ENCODE data around the gene HPCAL1.

HPCAL1 gene

GRCh38 chr2:10424051-10424450 is 121.3 kb downstream of the HPCAL1 start:
- WGBS (ENCODE audit: insufficient coverage) = 95% methylated on average over 8 of the region's 11 CpGs
- CTCF ChIA-PET = interaction anchor here (0.8 to 2.3 kb wide), 4 partner anchors 10 to 352 kb away, joined by 3 to 9 read pairs (median 4); no protein-coding TSS in a partner anchor

GRCh38 chr2:10424916-10425505 is 122.3 kb downstream of the HPCAL1 start:
- ChIA-PET POLR2A (no interaction called here), CTCF (interaction anchor here (0.8 to 2.0 kb wide), 4 partner anchors 9 to 353 kb away, joined by 3 to 8 read pairs (median 4); no protein-coding TSS in a partner anchor)
- Histone ChIP-seq H3K36me3 (ENCODE audit: control insufficient read depth in 4 of 4, insufficient read depth in 4 of 4, low read length in 3 of 4) (peaks cover 8 to 76% (median 38%) of the 10 kb centered on the region in 4 experiments), H3K27ac (ENCODE audit: insufficient read depth in 1 of 2, low read depth in 1 of 2, low read length in 2 of 2, poor library complexity in 1 of 2, severe bottlenecking in 2 of 2) (no peak overlapping the region), H3K4me3 (ENCODE audit: control insufficient read depth in 1 of 7, extremely low read depth in 1 of 7, insufficient read depth in 4 of 7, low read depth in 2 of 7, low read length in 6 of 7) (no peak overlapping the region), H3K27me3 (replicated peaks in 2 of 5; ENCODE audit: control insufficient read depth in 4 of 5, insufficient read depth in 5 of 5, low read length in 4 of 5) (no peaks in the 10 kb centered on the region), H3K4me1 (ENCODE audit: control extremely low read depth in 1 of 4, control insufficient read depth in 4 of 4, insufficient read depth in 4 of 4, low read length in 3 of 4) (no peaks in the 10 kb centered on the region), H3K9me3 (ENCODE audit: control extremely low read depth in 1 of 5, control insufficient read depth in 4 of 5, insufficient read depth in 2 of 5, low read depth in 1 of 5, low read length in 4 of 5) (no peaks in the 10 kb centered on the region)
- DNase-seq = no peak
- whole genome bisulfite sequencing (ENCODE audit: insufficient coverage) = 98% methylated on average over 7 of the region's 8 CpGs

More at GRCh38 chr2:10424051-10424450, 121.3 kb downstream of the HPCAL1 start:
- no peak overlapping the region for H3K27ac ChIP-seq (ENCODE audit: insufficient read depth in 1 of 2, low read depth in 1 of 2, low read length in 2 of 2, poor library complexity in 1 of 2, severe bottlenecking in 2 of 2)
- no peaks in the 10 kb centered on the region for H3K4me1 ChIP-seq (ENCODE audit: control extremely low read depth in 1 of 4, control insufficient read depth in 4 of 4, insufficient read depth in 4 of 4, low read length in 3 of 4)
- no peak overlapping the region for H3K4me3 ChIP-seq (ENCODE audit: control insufficient read depth in 1 of 7, extremely low read depth in 1 of 7, insufficient read depth in 4 of 7, low read depth in 2 of 7, low read length in 6 of 7)
- H3K9me3 ChIP-seq (ENCODE audit: control extremely low read depth in 1 of 5, control insufficient read depth in 4 of 5, insufficient read depth in 2 of 5, low read depth in 1 of 5, low read length in 4 of 5) = no peaks in the 10 kb centered on the region
- DNase-seq = no peak
- POLR2A ChIA-PET = no interaction called here
- peaks cover 8 to 83% (median 38%) of the 10 kb centered on the region in 4 experiments for H3K36me3 ChIP-seq (ENCODE audit: control insufficient read depth in 4 of 4, insufficient read depth in 4 of 4, low read length in 3 of 4)
- no peaks in the 10 kb centered on the region for H3K27me3 ChIP-seq (replicated peaks in 2 of 5; ENCODE audit: control insufficient read depth in 4 of 5, insufficient read depth in 5 of 5, low read length in 4 of 5)

- Histone ChIP-seq H3K27ac (ENCODE audit: insufficient read depth in 1 of 2, low read depth in 1 of 2, low read length in 2 of 2, poor library complexity in 1 of 2, severe bottlenecking in 2 of 2) (no peak overlapping the region), H3K4me3 (ENCODE audit: control insufficient read depth in 1 of 7, extremely low read depth in 1 of 7, insufficient read depth in 4 of 7, low read depth in 2 of 7, low read length in 6 of 7) (no peak overlapping the region), H3K9me3 (ENCODE audit: control extremely low read depth in 1 of 5, control insufficient read depth in 4 of 5, insufficient read depth in 2 of 5, low read depth in 1 of 5, low read length in 4 of 5) (no peaks in the 10 kb centered on the region), H3K36me3 (ENCODE audit: control insufficient read depth in 4 of 4, insufficient read depth in 4 of 4, low read length in 3 of 4) (peaks cover 8 to 70% (median 37%) of the 10 kb centered on the region in 4 experiments), H3K4me1 (ENCODE audit: control extremely low read depth in 1 of 4, control insufficient read depth in 4 of 4, insufficient read depth in 4 of 4, low read length in 3 of 4) (no peaks in the 10 kb centered on the region), H3K27me3 (replicated peaks in 2 of 5; ENCODE audit: control insufficient read depth in 4 of 5, insufficient read depth in 5 of 5, low read length in 4 of 5) (no peaks in the 10 kb centered on the region)
- ChIA-PET POLR2A (interaction anchor here (0.7 kb wide), 1 partner anchor 9 kb away, joined by 5 read pairs; no protein-coding TSS in a partner anchor), CTCF (interaction anchor here (1.4 to 2.0 kb wide), 2 partner anchors 9 to 16 kb away, joined by 7 to 8 read pairs; no protein-coding TSS in a partner anchor)
- 73% methylated on average over 6 of the region's 10 CpGs for whole genome bisulfite sequencing (ENCODE audit: insufficient coverage)
- peak in 2 of 3 donors; percentile 27 to 38 for DNase-seq
These were observed 123.0 kb downstream of the HPCAL1 start for GRCh38 chr2:10425699-10426098.

- Histone ChIP-seq H3K4me1 (ENCODE audit: control extremely low read depth in 1 of 4, control insufficient read depth in 4 of 4, insufficient read depth in 4 of 4, low read length in 3 of 4) (peaks cover 0 to 4% (median 1%) of the 10 kb centered on the region in 4 experiments), H3K27ac (ENCODE audit: insufficient read depth in 1 of 2, low read depth in 1 of 2, low read length in 2 of 2, poor library complexity in 1 of 2, severe bottlenecking in 2 of 2) (no peak overlapping the region), H3K27me3 (replicated peaks in 2 of 5; ENCODE audit: control insufficient read depth in 4 of 5, insufficient read depth in 5 of 5, low read length in 4 of 5) (peaks cover 0 to 8% (median 0%) of the 10 kb centered on the region in 5 experiments), H3K9me3 (ENCODE audit: control extremely low read depth in 1 of 5, control insufficient read depth in 4 of 5, insufficient read depth in 2 of 5, low read depth in 1 of 5, low read length in 4 of 5) (no peaks in the 10 kb centered on the region), H3K4me3 (ENCODE audit: control insufficient read depth in 1 of 7, extremely low read depth in 1 of 7, insufficient read depth in 4 of 7, low read depth in 2 of 7, low read length in 6 of 7) (no peak overlapping the region), H3K36me3 (ENCODE audit: control insufficient read depth in 4 of 4, insufficient read depth in 4 of 4, low read length in 3 of 4) (peaks cover 2 to 59% (median 32%) of the 10 kb centered on the region in 4 experiments)
- ChIA-PET POLR2A (no interaction called here), CTCF (interaction anchor here (1.4 to 2.0 kb wide), 2 partner anchors 8 to 17 kb away, joined by 7 to 8 read pairs; no protein-coding TSS in a partner anchor)
- 97% methylated on average over 21 of the region's 40 CpGs for WGBS (ENCODE audit: insufficient coverage)
- no peak for DNase-seq
These were observed 124.3 kb downstream of the HPCAL1 start for GRCh38 chr2:10426726-10427617.

GRCh38 chr2:10427618-10427949 is 124.9 kb downstream of the HPCAL1 start:
- Histone ChIP-seq H3K4me1 (ENCODE audit: control extremely low read depth in 1 of 4, control insufficient read depth in 4 of 4, insufficient read depth in 4 of 4, low read length in 3 of 4) (peaks cover 0 to 10% (median 7%) of the 10 kb centered on the region in 4 experiments), H3K36me3 (ENCODE audit: control insufficient read depth in 4 of 4, insufficient read depth in 4 of 4, low read length in 3 of 4) (peaks cover 2 to 53% (median 27%) of the 10 kb centered on the region in 4 experiments), H3K27me3 (replicated peaks in 2 of 5; ENCODE audit: control insufficient read depth in 4 of 5, insufficient read depth in 5 of 5, low read length in 4 of 5) (peaks cover 0 to 13% (median 0%) of the 10 kb centered on the region in 5 experiments), H3K9me3 (ENCODE audit: control extremely low read depth in 1 of 5, control insufficient read depth in 4 of 5, insufficient read depth in 2 of 5, low read depth in 1 of 5, low read length in 4 of 5) (no peaks in the 10 kb centered on the region), H3K27ac (ENCODE audit: insufficient read depth in 1 of 2, low read depth in 1 of 2, low read length in 2 of 2, poor library complexity in 1 of 2, severe bottlenecking in 2 of 2) (no peak overlapping the region), H3K4me3 (ENCODE audit: control insufficient read depth in 1 of 7, extremely low read depth in 1 of 7, insufficient read depth in 4 of 7, low read depth in 2 of 7, low read length in 6 of 7) (no peak overlapping the region)
- ChIA-PET POLR2A (no interaction called here), CTCF (interaction anchor here (1.3 kb wide), 1 partner anchor 157 kb away, joined by 3 read pairs; no protein-coding TSS in a partner anchor)
- no peak for DNase-seq
- WGBS (ENCODE audit: insufficient coverage) = 97% methylated on average over 15 of the region's 17 CpGs

GRCh38 chr2:10428355-10428754 is 125.7 kb downstream of the HPCAL1 start:
- ChIA-PET CTCF (interaction anchor here (1.3 kb wide), 1 partner anchor 157 kb away, joined by 3 read pairs; no protein-coding TSS in a partner anchor), POLR2A (no interaction called here)
- no peak overlapping the region for H3K27ac ChIP-seq (ENCODE audit: insufficient read depth in 1 of 2, low read depth in 1 of 2, low read length in 2 of 2, poor library complexity in 1 of 2, severe bottlenecking in 2 of 2)
- peaks cover 2 to 45% (median 23%) of the 10 kb centered on the region in 4 experiments for H3K36me3 ChIP-seq (ENCODE audit: control insufficient read depth in 4 of 4, insufficient read depth in 4 of 4, low read length in 3 of 4)
- WGBS (ENCODE audit: insufficient coverage) = 100% methylated on average over 2 of the region's 8 CpGs
- H3K4me1 ChIP-seq (ENCODE audit: control extremely low read depth in 1 of 4, control insufficient read depth in 4 of 4, insufficient read depth in 4 of 4, low read length in 3 of 4) = peaks cover 0 to 12% (median 8%) of the 10 kb centered on the region in 4 experiments
- no peak for DNase-seq
- H3K27me3 ChIP-seq (replicated peaks in 2 of 5; ENCODE audit: control insufficient read depth in 4 of 5, insufficient read depth in 5 of 5, low read length in 4 of 5) = peaks cover 0 to 13% (median 0%) of the 10 kb centered on the region in 5 experiments
- H3K4me3 ChIP-seq (ENCODE audit: control insufficient read depth in 1 of 7, extremely low read depth in 1 of 7, insufficient read depth in 4 of 7, low read depth in 2 of 7, low read length in 6 of 7) = no peak overlapping the region
- no peaks in the 10 kb centered on the region for H3K9me3 ChIP-seq (ENCODE audit: control extremely low read depth in 1 of 5, control insufficient read depth in 4 of 5, insufficient read depth in 2 of 5, low read depth in 1 of 5, low read length in 4 of 5)
